Urinary bladder (tissue), 4 donors: ENCODE data around the gene RAI14. TPM values are rescaled to one million over a fixed set of nuclear protein-coding genes. Genes with fewer than 3 reads are reported as not detected.
"Not testable (repeated sequence)": the region's sequence is repeated elsewhere in the genome, so short reads cannot be mapped to it uniquely, and the experiment has no call there.

Source experiments
- DNase-seq: peaks from one replicate; pipeline ENCODE4 v3.0.0-alpha.2; 2015; ENCODE audit errors: extremely low spot score
- H3K27ac ChIP-seq: one replicate; pipeline ENCODE4 v1.5.1; 2013; ENCODE audit warnings: low read depth, mild to moderate bottlenecking, moderate library complexity
- H3K36me3 ChIP-seq: one replicate; pipeline ENCODE4 v1.6.1; 2013; ENCODE audit warnings: mild to moderate bottlenecking, moderate library complexity; ENCODE audit not compliant: insufficient read depth
- H3K4me1 ChIP-seq: one replicate; pipeline ENCODE4 v1.6.1; 2013; ENCODE audit warnings: mild to moderate bottlenecking, moderate library complexity; ENCODE audit not compliant: insufficient read depth
- H3K4me3 ChIP-seq: one replicate; pipeline ENCODE4 v1.5.1; 2013; ENCODE audit warnings: low read depth, low read length
- WGBS: extraction: QIAGEN DNeasy Blood & Tissue Kit; methylation state at CpG from one replicate; pipeline ENCODE4 v1.1.7; 2013; 5-methylcytosine and 5-hydroxymethylcytosine counted together
- polyA plus RNA-seq: library from polyadenylated mRNA; stranded (reverse); fragments of 200-250 nt; gene quantifications from one replicate; pipeline ENCODE4 v1.2.3, GENCODE V29; 2013
- total RNA-seq: library from RNA; depleted of rRNA; stranded (reverse); fragments of >200 nt; gene quantifications from one replicate; pipeline ENCODE4 v1.2.3, GENCODE V29; 2014
- donor health status: healthy with polysubstance abuse.
- donor health status: healthy.

Gene RAI14
- total and polyA plus RNA-seq, 2 donors, result 25.6 to 83.9 TPM

DNA sequence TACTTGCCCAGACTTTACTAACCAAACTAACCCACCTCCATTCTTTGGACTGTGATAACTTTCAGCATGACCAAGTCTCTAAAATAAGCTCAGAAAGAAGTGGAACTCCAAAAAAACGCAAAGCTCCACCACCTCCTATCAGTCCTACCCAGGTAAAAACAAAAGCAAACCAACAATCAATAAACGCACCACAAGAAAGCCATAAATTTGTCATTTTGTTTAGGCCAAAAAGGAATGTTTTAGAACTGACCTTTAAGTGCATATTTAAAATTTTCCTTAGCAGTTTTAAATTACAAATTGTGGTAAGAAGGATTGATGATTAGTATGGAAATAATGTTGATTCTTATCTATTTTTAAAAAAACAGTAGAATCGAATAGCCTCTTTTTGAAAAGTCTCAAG, 157.4 kb downstream of the RAI14 start:
- WGBS, result 85% methylated on average over 3 of the region's 3 CpGs
- DNase-seq, result no peak
- Histone ChIP-seq H3K4me1 (no peaks in the 10 kb centered on the region), H3K4me3 (no peak overlapping the region), H3K27ac (no peak overlapping the region), H3K36me3 (no peaks in the 10 kb centered on the region)

- WGBS, result 89% methylated on average over 3 of the region's 3 CpGs
- H3K36me3 ChIP-seq, result no peaks in the 10 kb centered on the region
- no peak overlapping the region for H3K27ac ChIP-seq
- no peak for DNase-seq
- no peaks in the 10 kb centered on the region for H3K4me1 ChIP-seq
- no peak overlapping the region for H3K4me3 ChIP-seq
These were observed 161.6 kb downstream of the RAI14 start for GRCh38 chr5:34817558-34818351.

DNA sequence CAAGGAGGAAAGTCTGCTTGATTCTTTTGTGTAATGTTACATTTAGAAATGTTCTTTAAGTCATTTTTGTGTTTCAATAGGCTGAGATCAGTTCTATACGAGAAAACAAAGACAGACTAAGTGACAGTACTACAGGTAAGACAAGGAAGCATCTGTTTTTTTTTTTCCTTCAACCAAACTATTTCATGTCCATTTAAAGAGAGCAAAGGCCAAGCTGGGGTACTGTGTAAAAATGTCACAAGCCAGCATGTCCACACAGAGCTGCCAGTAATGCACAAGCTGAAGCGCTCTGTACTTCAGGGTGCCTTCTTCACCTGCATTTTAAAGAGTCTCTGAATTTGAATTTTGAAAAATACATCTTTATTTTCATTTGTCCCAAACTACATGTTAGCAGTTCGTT, 162.6 kb downstream of the RAI14 start:
- Histone ChIP-seq H3K27ac (no peak overlapping the region), H3K4me1 (no peaks in the 10 kb centered on the region), H3K36me3 (no peaks in the 10 kb centered on the region), H3K4me3 (no peak overlapping the region)
- DNase-seq, result no peak
- 90% methylated on average over 3 of the region's 3 CpGs for WGBS

DNA sequence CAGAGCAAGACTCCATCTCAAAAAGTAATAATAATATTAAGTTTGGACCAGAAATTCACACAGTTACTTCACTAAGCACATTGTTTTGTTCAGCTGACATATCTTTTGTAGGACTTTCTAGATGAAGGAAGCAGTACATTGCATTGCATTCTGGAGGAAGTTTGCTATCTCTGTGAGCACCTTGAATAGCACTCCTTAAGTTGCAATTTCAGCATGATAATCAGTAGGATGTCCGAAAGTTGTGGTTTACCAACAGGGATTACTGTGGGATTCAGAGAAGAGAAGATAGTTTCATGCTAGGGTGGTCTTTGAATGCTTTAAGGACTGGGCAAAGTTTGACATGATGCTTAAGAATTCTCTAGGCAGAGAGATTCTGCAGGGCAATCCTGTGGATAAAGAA, 164.5 kb downstream of the RAI14 start:
- no peak overlapping the region for H3K27ac ChIP-seq
- DNase-seq, result no peak
- H3K36me3 ChIP-seq, result peaks cover under 1% of the 10 kb centered on the region
- no peaks in the 10 kb centered on the region for H3K4me1 ChIP-seq
- WGBS, result 96% methylated on average over 1 of the region's 1 CpG
- H3K4me3 ChIP-seq, result no peak overlapping the region

- DNase-seq, result no peak
- H3K36me3 ChIP-seq, result peaks cover 4% of the 10 kb centered on the region
- H3K27ac ChIP-seq, result no peak overlapping the region
- no peak overlapping the region for H3K4me3 ChIP-seq
- WGBS, result 90% methylated on average over 8 of the region's 8 CpGs
- H3K4me1 ChIP-seq, result no peaks in the 10 kb centered on the region
These were observed 167.0 kb downstream of the RAI14 start for GRCh38 chr5:34822956-34823715.

- DNase-seq, result no peak
- H3K36me3 ChIP-seq, result peaks cover 4% of the 10 kb centered on the region
- H3K4me1 ChIP-seq, result no peaks in the 10 kb centered on the region
- WGBS, result 78% methylated on average over 6 of the region's 6 CpGs
- H3K27ac ChIP-seq, result no peak overlapping the region
- H3K4me3 ChIP-seq, result no peak overlapping the region
These were observed 170.2 kb downstream of the RAI14 start for GRCh38 chr5:34826347-34826746.

- H3K36me3 ChIP-seq, result peaks cover 4% of the 10 kb centered on the region
- no peaks in the 10 kb centered on the region for H3K4me1 ChIP-seq
- no peak overlapping the region for H3K27ac ChIP-seq
- H3K4me3 ChIP-seq, result no peak overlapping the region
- WGBS, result 94% methylated on average over 6 of the region's 6 CpGs
- no peak for DNase-seq
These were observed 171.7 kb downstream of the RAI14 start for GRCh38 chr5:34827588-34828506.

GRCh38 chr5:34830827-34831226, 174.7 kb downstream of the RAI14 start:
- not testable (repeated sequence) for H3K27ac ChIP-seq
- 71% methylated on average over 7 of the region's 7 CpGs for WGBS

GRCh38 chr5:34831303-34831702, 175.2 kb downstream of the RAI14 start:
- DNase-seq, result no peak
- Histone ChIP-seq H3K27ac (no peak overlapping the region), H3K4me1 (no peaks in the 10 kb centered on the region), H3K36me3 (peaks cover 3% of the 10 kb centered on the region), H3K4me3 (no peak overlapping the region)

More at GRCh38 chr5:34830827-34831226, 174.7 kb downstream of the RAI14 start:
- H3K4me1 ChIP-seq, H3K4me3 ChIP-seq, DNase-seq, H3K36me3 ChIP-seq: not testable (repeated sequence)

GRCh38 chr5:34832568-34832967, 176.4 kb downstream of the RAI14 start:
- Histone ChIP-seq H3K27ac (no peak overlapping the region), H3K4me1 (no peaks in the 10 kb centered on the region), H3K4me3 (no peak overlapping the region), H3K36me3 (no peaks in the 10 kb centered on the region)
- DNase-seq, result no peak
- 86% methylated on average over 5 of the region's 5 CpGs for WGBS

GRCh38 chr5:34833090-34833489, 177.0 kb downstream of the RAI14 start:
- Histone ChIP-seq H3K4me1 (no peaks in the 10 kb centered on the region), H3K36me3 (no peaks in the 10 kb centered on the region), H3K4me3 (no peak overlapping the region), H3K27ac (no peak overlapping the region)
- no peak for DNase-seq
- WGBS, result 91% methylated on average over 1 of the region's 1 CpG

DNA sequence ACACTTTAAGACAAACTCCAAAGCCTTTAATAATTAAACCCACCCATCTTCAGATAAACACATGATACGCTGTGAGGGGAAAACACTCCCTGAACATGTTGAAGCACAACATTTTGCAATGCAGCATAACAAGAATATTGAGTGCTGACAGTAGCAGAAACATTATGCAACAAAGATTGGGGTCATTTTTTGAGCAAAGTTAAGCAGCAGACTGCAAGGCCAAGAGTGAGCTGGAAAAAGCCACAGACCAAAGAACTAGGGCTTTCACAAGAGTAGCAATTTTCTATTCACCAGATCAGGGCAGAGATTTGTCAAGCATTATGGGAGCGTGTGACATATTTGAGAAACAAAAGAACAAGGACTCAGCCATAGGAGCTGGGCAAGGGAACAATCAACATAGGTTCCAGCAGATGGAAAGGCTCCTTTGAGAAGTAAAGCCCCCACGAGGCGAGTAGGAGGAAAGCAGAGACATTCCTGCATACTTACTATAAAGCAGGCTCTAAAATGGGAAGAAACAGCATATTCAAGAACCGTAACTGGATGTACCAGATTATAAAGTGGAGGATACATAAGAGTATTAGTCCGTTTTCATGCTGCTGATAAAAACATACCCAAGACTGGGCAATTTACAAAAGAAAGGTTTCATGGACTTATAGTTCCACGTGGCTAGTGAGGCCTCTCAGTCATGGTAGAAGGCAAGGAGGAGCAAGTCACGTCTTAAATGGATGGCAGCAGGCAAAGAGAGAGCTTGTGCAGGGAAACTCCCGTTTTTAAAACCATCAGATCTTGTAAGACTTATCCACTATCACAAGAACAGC, 178.1 kb downstream of the RAI14 start:
- H3K4me1 ChIP-seq, result no peaks in the 10 kb centered on the region
- DNase-seq, result no peak
- 74% methylated on average over 9 of the region's 9 CpGs for WGBS
- H3K36me3 ChIP-seq, result no peaks in the 10 kb centered on the region
- H3K4me3 ChIP-seq, result no peak overlapping the region
- H3K27ac ChIP-seq, result no peak overlapping the region

DNA sequence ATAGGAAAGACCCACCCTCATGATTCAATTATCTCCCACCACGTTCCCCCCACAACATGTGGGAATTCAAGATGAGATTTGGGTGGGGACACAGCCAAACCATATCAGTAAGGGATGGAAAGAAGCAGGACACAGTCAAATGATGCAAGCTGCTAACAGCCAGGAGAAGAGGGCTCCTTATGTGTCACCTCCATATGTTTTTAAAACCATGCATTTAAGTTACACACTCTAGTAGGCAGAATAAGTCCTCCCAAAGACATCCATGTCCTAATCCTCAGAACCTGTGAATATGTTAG, 178.6 kb downstream of the RAI14 start:
- Histone ChIP-seq H3K27ac (no peak overlapping the region), H3K36me3 (no peaks in the 10 kb centered on the region), H3K4me3 (no peak overlapping the region), H3K4me1 (no peaks in the 10 kb centered on the region)
- no peak for DNase-seq
- WGBS, result 92% methylated on average over 1 of the region's 1 CpG
